Activated CD4-positive, alpha-beta T cell treated with anti-CD3 and anti-CD28 coated beads, Interleukin-2, amount 50 U/mL, for 4 hours (primary cell): Measurements from ENCODE around the gene ELOVL5.

Source experiments
- DNase-seq, 2 experiments: peaks; one replicate each; pipeline ENCODE4 v3.0.0-alpha.2; 2020

Gene ELOVL5

DNA sequence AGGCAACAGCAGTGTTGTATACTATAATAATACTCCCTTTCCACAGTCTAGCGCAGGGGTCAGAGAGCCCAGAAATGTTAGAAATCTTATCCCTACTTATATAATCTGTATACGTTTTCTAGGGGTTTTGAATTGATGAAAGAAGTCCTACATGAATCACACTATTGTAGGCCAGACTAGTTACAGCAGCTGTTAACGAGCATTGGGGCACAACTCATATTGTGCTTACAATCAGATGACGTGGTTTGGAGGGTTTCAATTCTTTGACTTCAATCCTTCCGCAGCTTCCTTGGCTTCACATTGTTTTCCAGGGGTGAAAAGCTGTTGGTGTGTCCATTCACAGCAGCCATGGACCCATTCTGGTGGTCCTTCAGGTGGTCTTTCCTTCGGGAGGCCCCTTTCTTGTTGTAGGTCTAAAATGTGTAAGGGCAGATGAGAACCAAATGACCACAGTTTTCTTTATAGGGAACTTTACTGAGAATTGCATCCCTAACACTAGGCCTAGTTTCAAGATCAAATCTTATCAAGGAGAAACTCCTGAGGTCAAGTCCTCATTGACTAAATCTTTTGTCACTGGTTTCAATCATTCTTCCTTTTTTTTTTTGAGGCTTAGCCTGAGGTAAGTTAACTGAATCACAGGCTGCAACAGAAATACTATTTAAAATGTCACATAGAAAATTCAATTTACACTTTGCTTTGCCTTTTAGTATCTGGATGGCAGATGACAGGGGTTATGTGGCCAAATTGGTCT is 79.7 kb downstream of the ELOVL5 start:
- DNase-seq: no peak

DNA sequence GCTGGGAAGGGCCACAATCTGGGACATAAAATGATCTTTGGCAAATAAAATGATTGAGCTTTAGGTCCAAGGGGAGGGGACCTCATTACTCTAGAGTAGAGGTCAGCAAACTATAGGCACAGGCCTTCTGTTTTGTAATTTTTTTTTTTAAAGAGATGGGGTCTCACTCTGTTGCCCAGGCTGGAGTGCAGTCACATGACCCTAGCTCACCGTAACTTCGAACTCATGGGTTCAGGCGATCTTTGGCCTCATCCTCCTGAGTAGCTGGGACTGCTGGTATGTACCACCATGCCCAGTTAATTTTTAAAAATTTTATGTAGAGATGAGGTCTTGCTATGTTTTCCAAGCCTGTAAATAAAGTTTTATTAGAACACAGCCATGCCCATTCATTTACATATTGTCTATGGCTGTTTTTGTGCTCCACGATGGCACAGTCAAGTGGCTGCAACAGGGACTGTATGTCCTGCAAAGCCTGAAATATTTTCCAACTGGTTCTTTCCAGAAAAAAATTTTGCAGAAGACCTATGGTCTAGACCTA is 82.1 kb downstream of the ELOVL5 start:
- DNase-seq: no peak

DNA sequence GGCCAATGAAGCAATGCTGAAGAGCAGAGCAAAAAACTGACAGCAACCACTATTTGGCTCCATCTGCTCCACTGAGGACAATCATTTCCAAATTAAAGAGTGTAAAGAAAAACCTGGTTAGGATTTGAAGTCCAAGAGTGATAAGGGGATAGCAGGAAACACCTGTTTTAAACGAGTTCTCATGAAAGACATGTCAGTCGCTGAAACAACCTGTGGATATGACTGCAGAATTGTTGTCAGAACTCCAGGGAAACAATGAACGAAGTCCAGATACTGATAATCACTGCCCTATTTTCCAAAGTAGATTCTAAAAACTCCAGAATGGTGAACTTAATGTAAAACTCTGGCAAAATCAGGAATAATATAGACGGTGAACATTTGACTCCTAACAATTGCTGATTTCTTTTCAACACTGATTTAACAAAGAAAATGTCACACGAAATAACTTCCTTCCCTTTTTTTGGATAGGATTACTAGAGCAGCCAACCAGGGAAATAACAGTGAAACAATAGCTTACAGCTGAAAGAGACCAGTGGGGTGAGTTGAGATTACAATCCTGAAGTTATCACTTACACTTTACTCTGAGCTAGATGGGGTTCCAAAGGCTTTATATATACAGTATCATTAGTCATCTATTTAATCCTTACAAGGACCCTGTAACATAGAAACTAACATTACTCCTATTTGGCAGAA is 83.7 kb downstream of the ELOVL5 start:
- DNase-seq: no peak

DNA sequence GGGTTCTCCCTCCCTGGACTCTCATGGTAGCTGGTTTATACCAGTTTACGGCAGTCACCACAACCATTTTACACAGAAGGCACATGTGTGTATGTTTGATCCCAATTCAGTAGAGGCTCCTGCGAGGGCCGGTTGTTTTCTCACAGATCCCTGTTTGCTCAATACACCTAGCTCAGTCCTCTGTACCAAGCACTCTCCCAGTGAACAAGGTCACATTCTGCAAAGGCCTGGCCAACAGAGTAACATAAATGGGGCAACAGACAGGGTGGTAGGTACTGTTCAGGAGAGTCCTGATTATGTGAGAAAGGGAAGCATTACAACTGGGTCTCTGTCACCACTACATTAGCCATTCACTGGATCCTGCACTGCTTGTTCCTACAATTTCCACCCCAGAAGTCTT is 84.4 kb downstream of the ELOVL5 start:
- DNase-seq: no peak

DNA sequence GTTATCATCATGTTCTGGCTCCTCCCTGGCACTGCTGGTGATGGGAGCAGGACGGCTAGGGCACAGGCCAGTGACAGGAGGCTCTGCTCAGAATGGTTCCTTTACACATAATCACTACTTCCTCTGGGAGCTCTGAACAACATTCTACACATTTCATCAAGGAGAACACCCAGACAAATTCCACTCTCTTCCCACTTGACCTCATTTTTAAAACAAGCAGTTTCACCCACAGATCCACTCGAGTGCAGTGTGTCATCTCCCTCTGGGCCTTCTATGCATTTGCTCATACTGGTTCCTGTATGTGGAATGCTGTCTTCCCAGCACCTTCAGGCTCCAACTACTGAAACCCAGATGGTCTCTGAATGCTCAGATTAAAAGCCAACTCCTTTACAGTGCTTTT is 84.8 kb downstream of the ELOVL5 start:
- no peak for DNase-seq

DNA sequence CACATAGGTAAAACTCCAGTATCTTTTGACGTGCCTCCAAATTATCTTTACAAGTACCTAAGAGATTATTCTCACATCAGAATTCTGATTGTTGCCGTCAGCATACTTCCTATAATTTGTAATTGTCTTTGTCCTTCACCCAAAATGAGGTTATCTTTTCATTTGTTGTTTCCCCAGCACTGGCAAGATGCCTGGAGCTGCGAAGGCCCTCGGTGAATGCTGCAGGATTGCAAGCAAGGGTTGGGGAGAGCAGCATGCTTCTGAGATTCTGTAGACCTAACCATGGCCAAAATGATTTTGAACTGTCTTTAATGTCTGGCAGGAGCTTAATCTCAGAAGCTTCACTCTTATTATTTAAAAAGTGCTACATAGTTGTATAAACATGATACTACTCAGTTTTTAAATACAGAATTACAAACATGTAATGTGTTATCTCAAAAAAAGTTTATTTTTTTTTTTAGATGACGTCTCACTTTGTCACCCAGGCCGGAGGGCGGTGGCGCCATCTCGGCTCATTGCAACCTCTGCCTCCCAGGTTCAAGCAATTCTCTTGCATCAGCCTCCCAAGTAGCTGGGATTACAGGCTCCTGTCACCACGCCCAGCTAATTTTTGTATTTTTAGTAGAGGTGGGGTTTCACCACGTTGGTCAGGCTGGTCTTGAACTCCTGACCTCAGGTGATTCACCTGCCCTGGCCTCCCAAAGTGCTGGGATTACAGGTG is 88.7 kb downstream of the ELOVL5 start:
- DNase-seq: no peak

DNA sequence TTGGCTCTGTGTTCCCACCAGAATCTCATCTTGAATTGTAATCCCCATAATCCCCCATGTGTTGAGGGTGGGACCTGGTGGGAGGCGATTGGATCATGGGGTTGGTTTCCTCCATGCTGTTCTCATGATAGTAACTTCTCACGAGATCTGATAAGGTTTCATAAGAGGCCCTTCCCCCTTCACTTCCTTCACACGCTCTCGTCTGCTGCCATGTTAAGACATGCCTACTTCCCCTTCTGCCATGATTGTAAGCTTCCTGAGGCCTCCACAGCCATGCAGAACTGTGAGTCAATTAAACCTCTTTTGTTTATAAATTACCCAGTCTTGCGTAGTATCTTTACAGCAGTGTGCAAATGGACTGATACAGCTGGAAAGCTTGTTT is 90.0 kb downstream of the ELOVL5 start:
- DNase-seq: no peak

DNA sequence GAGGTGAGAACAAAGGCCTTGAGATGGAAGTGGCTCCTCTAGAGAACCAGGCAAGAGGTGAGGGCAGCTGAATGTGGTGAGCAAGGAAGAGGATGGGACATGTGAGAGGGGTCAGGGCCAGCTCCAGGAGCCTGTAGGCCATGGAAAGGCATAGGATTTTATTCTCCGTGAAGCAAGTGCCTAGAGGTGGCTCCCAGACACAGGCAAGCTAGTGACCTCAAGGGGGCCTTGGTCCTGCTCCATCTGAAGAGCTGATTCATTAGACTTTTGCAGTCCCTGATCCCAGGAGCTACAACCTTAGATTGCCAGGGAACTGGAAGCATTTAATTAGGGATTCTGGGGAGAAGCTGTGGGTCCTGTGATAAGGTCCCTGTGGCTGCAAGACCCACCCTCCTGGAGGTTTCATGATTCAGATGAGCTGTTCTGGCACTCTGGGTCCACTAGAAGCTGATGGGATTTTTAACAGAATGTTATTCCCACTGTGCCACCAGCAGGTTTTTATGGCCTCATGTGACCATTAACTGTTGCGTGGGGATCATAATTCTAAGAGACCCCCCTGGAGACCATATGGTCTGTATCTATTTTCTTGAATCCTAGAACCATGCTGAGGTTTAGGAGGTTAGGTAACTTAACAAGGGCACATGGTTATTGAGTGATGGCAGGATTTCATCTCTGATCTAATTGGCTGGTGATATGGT is 90.5 kb downstream of the ELOVL5 start:
- no peak for DNase-seq

DNA sequence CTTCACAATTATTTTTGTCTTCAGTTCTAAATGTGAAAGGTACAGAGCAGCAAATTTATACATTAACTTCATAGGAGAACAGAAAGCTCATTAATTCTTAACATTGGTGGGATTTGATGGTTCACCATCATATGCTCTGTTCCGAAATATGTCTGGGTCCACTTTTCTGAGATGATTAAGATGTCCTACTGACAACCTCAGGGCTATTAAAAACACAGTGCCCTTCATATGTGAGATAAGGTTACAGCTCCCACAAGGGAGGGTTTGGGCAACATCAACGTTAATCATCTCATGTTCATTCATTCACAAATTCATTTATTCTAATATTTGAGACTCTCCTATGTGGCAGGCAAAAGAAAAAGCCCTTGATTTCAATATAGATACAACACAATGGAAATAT is 91.2 kb downstream of the ELOVL5 start:
- no peak for DNase-seq

DNA sequence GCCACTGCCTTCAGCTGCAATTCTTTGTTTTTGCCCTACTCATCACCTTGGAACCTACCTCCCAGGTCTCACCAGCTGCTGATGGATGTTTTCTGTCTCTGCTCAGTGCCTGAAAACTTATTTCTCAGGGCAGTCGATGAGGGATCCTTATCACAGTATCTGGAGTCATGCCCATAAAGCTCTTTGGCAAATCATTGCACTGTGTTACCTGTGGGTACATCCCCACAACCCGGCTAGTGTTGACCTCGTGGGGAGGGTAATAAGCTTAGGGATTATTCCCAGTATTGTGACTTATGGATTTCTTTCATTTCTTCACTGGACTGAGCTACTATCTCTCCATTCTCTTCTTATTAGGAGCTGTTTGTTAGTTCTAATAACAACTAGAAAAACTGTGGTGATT is 91.7 kb downstream of the ELOVL5 start:
- no peak for DNase-seq

DNA sequence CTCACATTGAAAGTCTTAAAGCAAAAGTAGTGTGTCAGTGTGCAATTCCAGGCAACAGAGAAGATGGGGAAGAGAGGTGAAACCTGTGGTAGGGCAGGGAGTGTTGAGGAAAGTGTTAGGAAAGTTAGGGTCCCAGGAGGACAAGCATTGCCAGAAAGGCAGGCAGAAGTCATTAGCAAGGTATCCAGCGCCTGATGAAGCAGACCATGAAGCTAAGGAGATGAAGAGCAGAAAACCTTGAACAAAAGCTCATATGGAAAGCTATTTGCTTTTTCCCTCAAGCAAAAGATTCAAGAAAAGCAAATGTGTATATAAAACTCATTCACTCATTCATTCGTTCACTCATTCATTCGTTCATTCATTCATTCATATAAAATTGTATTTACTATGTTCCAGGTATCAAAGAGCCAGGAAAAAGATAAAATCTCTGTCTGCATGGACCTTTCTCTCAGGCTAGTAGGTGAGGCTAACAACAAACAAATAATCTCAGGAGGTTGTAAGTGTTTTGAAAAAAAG is 96.5 kb downstream of the ELOVL5 start:
- no peak for DNase-seq

DNA sequence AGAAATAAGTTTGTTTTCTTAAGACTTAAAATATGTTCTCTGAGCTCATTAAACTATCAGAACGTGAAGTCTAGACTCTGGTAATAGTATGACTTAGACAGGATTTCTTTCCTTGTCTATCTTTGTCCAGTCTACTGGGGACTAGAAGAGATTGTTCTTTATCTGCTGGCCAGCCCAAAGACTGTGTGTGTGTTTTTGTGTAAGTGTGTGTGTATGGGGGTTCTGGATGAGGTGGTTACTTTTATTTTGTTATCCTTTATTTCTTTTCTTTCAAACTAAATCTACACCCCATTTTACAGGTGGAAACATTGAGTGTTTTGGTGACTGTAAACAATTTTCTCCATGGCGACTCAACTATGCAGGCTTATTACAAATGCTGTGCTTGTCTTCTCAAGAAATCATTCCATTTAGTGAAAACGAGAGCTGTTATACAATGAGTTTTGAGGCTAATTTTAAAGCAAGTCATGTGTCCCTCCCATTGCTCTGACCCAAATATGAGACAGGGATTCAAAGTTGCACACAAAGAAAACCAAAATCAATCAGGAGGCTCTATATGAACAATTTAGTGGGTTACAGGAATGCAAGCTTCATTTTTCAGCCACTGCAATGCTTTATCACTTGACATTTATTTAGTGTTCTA is 97.6 kb downstream of the ELOVL5 start:
- DNase-seq: no peak

DNA sequence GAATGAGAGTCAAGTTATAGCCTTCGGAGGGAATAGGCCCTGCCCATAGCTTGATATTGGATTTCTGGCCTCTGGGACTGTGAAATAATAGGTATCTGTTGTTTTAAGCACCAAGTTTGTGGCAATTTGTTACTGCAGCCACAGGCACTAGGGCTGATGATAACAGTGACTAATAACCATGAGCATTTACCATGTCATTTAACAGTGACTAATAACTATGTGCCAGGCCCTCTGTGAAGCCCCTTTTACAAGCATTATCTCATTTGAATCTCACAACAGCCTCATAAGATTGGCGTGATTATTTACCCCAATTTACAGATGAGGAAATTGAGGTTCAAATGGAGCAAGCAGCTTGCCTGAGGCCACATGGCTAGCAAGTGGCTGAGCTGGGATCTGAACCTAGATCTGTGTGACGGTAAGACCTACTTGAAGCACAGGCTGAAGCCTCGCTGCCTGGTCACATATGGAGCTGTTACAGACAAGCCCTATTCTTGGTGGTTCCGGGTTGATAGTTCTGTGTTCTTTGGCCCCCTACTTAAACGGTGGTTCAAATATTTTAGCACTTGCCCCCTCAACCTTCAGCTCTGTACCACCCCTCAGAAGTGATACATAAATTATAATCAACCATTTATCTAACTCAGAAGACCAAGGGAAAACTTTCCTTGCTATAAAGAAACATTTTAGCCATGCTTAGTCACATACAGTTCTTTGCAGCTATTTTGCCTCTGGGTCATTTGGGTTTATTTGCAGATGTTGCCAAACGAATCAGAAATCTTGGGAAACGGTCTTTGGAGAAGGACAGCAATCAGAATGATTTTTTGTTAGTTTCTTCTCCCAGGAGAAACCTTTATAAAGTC is 98.3 kb downstream of the ELOVL5 start:
- no peak for DNase-seq

DNA sequence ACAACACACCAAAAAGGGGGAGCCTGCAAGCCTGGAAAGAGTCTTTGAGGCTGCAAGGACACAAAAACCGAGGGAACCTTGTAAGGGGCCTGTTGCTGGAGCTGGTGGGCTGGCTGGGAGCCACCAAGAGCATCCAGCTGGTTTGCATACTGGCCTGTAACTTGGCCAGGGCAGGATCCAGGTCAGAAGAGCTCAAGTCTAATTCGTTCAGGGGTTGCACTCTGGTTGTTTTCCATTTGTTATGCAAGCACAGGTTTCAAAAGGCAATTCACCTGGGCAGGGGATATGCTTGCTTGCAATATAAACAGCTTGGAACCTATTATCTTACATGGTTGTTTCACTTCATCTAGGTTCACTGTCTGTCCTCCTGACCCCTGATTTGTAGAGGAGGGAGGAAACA is 101.8 kb downstream of the ELOVL5 start:
- no peak for DNase-seq

DNA sequence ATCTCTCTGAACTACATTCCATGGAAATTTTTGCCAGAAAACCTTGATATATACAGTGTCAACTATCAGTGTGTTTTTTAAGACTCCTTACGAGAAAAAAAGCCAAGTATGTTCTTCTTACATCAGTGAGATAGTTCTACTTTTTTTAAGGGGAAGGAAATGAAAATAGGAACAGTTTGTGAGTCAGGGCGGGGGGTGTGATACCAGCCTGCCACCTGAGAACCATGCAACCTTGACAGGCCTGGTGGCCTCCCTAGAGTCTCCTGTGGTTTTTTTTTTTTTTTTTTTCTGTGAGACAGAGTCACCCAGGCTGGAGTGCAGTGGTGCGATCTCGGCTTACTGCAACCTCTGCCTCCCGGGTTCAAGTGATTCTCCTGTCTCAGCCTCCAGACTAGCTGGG is 103.8 kb downstream of the ELOVL5 start:
- peak in 1 of 2 experiments; percentile 4 for DNase-seq

DNA sequence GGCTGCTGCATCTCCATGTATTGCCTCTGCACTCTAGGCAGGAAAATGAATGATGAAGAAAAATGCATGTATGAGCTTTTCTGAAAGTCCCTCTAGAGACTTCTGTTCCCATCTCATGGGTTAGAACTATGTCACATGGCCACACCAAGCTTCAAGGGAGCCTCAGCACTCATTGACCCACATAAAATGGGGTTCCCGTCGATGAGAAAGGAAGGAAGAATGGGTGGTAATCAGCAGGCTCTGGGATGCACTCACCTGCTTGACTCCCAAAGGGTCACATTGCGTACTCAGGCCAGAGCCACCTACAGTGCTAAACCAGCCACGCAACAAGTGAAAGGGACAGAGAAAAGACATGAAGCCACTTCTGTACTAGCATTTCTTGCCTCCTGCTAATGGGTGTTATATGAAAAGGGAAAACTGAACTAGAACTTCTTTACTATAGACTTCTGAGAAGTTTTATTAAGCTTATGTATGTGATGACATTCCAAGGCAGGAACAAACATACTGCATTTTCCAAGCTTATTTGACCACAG is 104.3 kb downstream of the ELOVL5 start:
- DNase-seq: no peak

DNA sequence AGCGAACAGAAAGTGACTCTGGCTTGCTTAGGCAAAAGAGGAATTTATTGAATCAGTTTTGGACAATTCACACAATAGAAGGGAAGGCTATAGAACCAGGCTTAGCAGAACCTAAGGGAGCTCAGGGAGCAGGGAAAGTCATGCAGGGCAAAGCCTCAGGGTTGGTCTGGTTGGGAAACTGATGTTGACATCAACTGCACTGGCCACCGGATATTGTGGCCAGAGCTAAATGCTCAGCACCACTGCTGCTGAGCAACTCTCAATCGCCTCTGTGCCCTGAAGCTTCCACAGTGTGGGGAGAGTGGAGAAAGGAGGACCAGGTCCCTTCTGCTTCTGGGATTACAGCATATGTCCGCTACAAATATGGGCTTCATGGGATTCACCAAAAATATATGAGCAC is 106.8 kb downstream of the ELOVL5 start:
- DNase-seq: no peak

DNA sequence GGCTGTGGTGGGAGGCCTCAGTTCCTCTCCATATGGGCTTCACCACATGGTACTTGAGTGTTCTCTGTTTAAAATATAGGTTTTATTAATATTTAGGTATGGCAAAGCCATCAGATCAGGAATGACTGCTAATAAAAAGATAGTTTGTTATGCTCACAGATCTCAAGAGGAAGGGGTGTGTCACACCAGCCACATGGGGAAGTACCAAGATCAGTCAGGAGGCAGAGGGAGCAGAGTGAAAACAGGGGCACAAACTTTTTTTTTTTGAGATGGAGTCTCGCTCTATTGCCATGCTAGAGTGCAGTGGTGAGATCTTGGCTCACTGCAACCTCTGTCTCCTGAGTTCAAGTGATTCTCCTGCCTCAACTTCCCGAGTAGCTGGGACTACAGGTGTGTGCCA is 108.0 kb downstream of the ELOVL5 start:
- DNase-seq: peak; percentile 2 to 11

DNA sequence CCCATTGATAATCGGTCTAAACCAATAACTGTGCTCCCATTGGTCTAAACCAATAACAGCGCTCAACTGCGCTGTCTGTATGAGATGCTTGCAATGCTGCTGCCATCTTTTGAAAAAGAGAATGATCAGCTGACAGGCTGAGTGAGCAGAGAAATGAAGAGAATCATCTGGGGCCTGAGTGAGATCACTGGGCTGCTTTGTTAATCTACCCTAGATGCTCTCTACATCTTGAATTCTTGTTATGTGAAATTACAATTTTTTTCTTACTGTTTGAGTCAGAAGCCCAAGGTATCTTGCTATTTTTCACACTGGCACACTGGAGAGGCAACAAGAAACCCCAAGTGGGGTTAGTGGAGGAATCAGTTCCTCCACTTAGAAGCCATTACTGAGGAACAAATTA is 108.6 kb downstream of the ELOVL5 start:
- no peak for DNase-seq

DNA sequence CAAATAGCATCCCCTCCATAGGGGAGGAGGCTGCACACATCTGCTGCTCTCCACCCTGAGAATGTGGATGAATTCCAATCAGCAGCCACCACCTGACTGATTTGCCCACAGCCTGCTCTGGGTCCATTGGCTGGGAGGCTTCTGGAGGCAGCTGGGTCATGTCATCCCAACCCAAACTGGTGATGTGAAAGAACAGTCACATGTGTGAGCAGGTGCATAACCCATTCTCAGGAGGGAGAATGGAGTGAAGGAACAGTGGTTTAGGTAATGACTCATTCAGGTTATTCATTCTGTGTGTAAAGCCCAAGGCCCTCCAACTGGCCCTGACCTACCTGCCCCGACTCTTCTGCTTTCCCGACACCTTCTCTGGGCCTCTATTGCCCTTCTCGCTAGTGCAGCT is 109.2 kb downstream of the ELOVL5 start:
- DNase-seq: no peak

DNA sequence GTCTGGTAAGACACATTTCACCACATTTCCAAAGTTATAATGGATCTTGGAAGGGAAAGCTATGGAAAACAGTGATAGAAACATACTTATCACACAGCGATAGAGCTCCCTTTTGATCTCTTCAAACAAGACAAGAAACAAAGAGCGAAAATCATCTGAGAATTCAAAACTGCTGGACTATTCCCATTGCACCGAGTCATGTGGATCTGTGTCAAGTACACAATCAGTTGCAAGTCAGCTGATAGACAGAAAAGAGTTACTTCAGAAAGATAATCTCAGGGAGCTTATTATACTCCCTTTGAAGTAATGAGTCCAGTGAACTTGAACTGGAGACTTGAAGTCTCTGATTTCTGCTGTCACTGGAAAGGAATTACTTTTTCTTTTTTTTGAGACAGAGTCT is 110.4 kb downstream of the ELOVL5 start:
- no peak for DNase-seq
